Transverse colon (tissue), 4 donors: ENCODE results near the gene UTP25. TPM values are rescaled to one million over a fixed set of nuclear protein-coding genes. Genes with fewer than 3 reads are reported as not detected.

Source experiments
- DNase-seq: peaks from one replicate; pipeline ENCODE4 v3.0.0-alpha.2; 2019
- H3K27ac ChIP-seq, 4 donors: fragments of 200-600 bp; sonication (generic); 2 replicates each; pipeline ENCODE4 v1.5.1; 2016 to 2018; ENCODE audit warnings: inconsistent platforms in 4 of 4
- H3K27me3 ChIP-seq: fragments of 200-600 bp; sonication (generic); 2 replicates; pipeline ENCODE4 v1.5.1; 2017; ENCODE audit warnings: inconsistent platforms
- H3K36me3 ChIP-seq, 4 donors: fragments of 200-600 bp; sonication (generic); 2 replicates each; pipeline ENCODE4 v1.5.1; 2017 to 2019; ENCODE audit warnings: inconsistent platforms in 4 of 4
- H3K4me1 ChIP-seq, 4 donors: fragments of 200-600 bp; sonication (generic); 2 replicates each; pipeline ENCODE4 v1.5.1; 2017 to 2020; ENCODE audit warnings: inconsistent platforms in 4 of 4
- H3K4me3 ChIP-seq, 4 donors: fragments of 200-600 bp; sonication (generic); 1 replicate in 1 of 4; 2 replicates in 3 of 4; pipeline versions ENCODE4 v1.5.1 to v1.6.1; 2017 to 2019; ENCODE audit warnings: inconsistent platforms in 4 of 4
- H3K9me3 ChIP-seq, 2 donors: fragments of 200-600 bp; sonication (generic); 2 replicates each; pipeline ENCODE4 v1.5.1; 2017 to 2019; ENCODE audit warnings: inconsistent platforms in 2 of 2
- EP300 ChIP-seq: sonication (generic); formaldehyde crosslinking; IDR thresholded peaks from one replicate; pipeline ENCODE4 v1.6.1; 2017; ENCODE audit warnings: antibody characterized with exemption, low read depth
- POLR2A ChIP-seq: fragments of 450-650 bp; IDR thresholded peaks from one replicate; pipeline ENCODE4 v1.6.1; 2016; ENCODE audit warnings: antibody characterized with exemption, mild to moderate bottlenecking, moderate library complexity
- POLR2AphosphoS5 ChIP-seq, 3 donors: sonication (generic); formaldehyde crosslinking; IDR thresholded peaks; one replicate each; pipeline ENCODE4 v1.6.1; 2016; ENCODE audit warnings: antibody characterized with exemption in 3 of 3
- WGBS, 2 donors: methylation state at CpG; one replicate each; pipeline ENCODE4 v1.1.5; 2018; ENCODE audit warnings: low coverage in 1 of 2; 5-methylcytosine and 5-hydroxymethylcytosine counted together
- in situ Hi-C, 4 donors: fragments of 200-750 bp; cut with MboI; loops; one replicate each; pipeline versions ENCODE4 v1.15.0 to v1.15.1; 2017; ENCODE audit warnings: low sequenced_read_pairs in 3 of 4, low pct_ligation_motif_present in 1 of 4, low pct_unique_long_range_greater_than_20kb in 1 of 4
- intact Hi-C: fragments of 100-400 bp; cut with DNase I; formaldehyde crosslinking; loops from one replicate; pipeline ENCODE4 v1.15.1; 2023; ENCODE audit warnings: low total_unique reads
- total RNA-seq, 4 donors: library from RNA; depleted of rRNA; stranded (reverse); fragments of >200 nt; gene quantifications; one replicate each; pipeline ENCODE4 v1.1.0, GENCODE V29; 2016
- TF ChIP-seq, protein P1 (sequence below), 5 experiments: fragments of 200-600 bp in 3 of 5; fragments of 450-650 bp in 2 of 5; sonication (generic) in 3 of 5; IDR thresholded peaks; 1 replicate in 2 of 5; 2 replicates in 3 of 5; pipeline ENCODE4 v1.5.1; 2016 to 2017; ENCODE audit warnings: antibody characterized with exemption in 5 of 5, inconsistent platforms in 3 of 5, mild to moderate bottlenecking in 2 of 5, moderate library complexity in 1 of 5

UTP25 gene
- total RNA-seq, 4 donors from 2014 or later = 1.1 to 13.7 (median 6.1) TPM

DNA sequence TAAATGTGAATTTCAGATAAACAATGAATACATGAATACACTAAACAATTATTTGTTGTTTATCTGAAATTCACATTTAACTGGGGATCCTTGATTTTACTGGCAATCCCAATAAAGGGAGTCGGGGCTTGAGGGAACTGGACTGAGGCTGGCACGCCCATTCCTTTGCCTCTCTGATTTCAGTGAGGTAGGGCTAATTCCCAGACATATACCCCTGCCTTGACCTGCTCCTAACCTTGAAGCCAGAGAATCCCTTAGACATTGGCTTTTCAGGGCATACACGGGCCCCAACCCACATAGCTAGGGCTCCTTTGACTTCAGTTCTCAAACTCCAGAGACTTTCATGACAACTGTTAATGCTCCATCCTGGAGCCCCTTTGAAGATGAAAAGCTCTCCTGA lies 10.8 kb upstream of the UTP25 start:
- intact Hi-C loops = no loop called here
- peaks cover 7% of the 10 kb centered on the region for H3K27me3 ChIP-seq
- no peaks in the 10 kb centered on the region for H3K9me3 ChIP-seq
- no peaks in the 10 kb centered on the region for H3K36me3 ChIP-seq
- no peak for DNase-seq
- no peak overlapping the region for H3K27ac ChIP-seq
- no peaks in the 10 kb centered on the region for H3K4me1 ChIP-seq
- in situ Hi-C loops = no loop called here
- no peak overlapping the region for H3K4me3 ChIP-seq
- TF ChIP-seq EP300 = no peak
- no peak for TF ChIP-seq POLR2A
- TF ChIP-seq, protein P1, sequence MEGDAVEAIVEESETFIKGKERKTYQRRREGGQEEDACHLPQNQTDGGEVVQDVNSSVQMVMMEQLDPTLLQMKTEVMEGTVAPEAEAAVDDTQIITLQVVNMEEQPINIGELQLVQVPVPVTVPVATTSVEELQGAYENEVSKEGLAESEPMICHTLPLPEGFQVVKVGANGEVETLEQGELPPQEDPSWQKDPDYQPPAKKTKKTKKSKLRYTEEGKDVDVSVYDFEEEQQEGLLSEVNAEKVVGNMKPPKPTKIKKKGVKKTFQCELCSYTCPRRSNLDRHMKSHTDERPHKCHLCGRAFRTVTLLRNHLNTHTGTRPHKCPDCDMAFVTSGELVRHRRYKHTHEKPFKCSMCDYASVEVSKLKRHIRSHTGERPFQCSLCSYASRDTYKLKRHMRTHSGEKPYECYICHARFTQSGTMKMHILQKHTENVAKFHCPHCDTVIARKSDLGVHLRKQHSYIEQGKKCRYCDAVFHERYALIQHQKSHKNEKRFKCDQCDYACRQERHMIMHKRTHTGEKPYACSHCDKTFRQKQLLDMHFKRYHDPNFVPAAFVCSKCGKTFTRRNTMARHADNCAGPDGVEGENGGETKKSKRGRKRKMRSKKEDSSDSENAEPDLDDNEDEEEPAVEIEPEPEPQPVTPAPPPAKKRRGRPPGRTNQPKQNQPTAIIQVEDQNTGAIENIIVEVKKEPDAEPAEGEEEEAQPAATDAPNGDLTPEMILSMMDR (IDR thresholded peaks at IDR 0.05) = no peak
- TF ChIP-seq POLR2AphosphoS5 (IDR thresholded peaks at IDR 0.05) = no peak
- 83 to 100% methylated on average over 2 to 3 of the region's 3 CpGs for WGBS, 2 donors

DNA sequence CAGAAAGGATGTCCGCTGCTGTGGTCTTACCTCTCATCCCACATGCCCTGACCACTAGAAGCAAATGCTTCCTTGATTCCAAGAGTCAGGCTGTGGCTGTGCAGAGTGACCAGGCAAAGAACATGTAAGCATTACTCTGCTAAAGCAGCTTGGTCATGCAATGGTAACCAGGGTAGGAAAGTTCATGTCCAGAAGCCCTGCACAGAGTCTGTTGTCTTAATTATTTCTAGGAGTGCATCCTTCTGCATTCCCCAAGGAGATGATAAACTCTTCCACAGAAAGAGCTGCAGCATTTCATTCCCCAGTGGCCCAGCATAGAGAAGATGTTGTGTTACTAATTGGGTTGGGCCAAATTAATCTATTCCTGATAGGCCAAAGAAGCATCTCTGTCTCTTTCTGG lies 10.1 kb upstream of the UTP25 start:
- in situ Hi-C loops = no loop called here
- Histone ChIP-seq H3K36me3 (no peaks in the 10 kb centered on the region), H3K27me3 (peaks cover 7% of the 10 kb centered on the region), H3K4me3 (no peak overlapping the region), H3K9me3 (no peaks in the 10 kb centered on the region), H3K4me1 (no peaks in the 10 kb centered on the region), H3K27ac (no peak overlapping the region)
- no peak for DNase-seq
- TF ChIP-seq POLR2A (no peak), EP300 (no peak), POLR2AphosphoS5 (IDR thresholded peaks at IDR 0.05) (no peak)
- TF ChIP-seq, protein P1 (IDR thresholded peaks at IDR 0.05) = no peak
- whole genome bisulfite sequencing, 2 donors = 89% methylated on average over 1 of the region's 1 CpG; no CpG with 5 or more reads in 1 of the 2 donors
- intact Hi-C loops = no loop called here

DNA sequence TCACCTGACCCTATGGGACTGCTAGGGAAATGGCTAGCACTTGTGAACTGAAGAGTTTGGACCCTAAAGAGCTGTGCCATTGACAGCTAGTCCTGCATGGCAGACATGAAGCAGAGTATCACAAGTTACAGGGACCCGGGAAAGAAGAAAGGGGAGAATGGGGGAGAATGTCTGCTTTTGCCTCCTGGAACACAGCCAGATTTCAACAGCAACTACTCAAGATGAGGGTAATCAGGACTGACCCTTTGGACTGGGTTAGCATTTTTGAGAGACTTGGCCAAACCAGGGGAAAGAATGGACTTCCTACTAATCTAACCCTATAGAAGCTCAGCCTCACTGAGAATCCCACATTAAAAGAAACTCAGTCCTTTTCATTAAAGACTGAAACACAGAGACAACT lies 8.7 kb upstream of the UTP25 start:
- intact Hi-C loops (no loop called here), in situ Hi-C loops (no loop called here)
- H3K36me3 ChIP-seq = no peaks in the 10 kb centered on the region
- no peaks in the 10 kb centered on the region for H3K9me3 ChIP-seq
- H3K27ac ChIP-seq = no peak overlapping the region
- H3K27me3 ChIP-seq = peaks cover 7% of the 10 kb centered on the region
- H3K4me1 ChIP-seq = peaks cover 0 to 10% (median 2%) of the 10 kb centered on the region in 4 donors
- 40 to 69% methylated on average over 1 of the region's 1 CpG for WGBS, 2 donors
- no peak for TF ChIP-seq POLR2AphosphoS5 (IDR thresholded peaks at IDR 0.05)
- TF ChIP-seq EP300 = no peak
- TF ChIP-seq, protein P1 (IDR thresholded peaks at IDR 0.05) = no peak
- TF ChIP-seq POLR2A = no peak
- no peak for DNase-seq
- H3K4me3 ChIP-seq = no peak overlapping the region

DNA sequence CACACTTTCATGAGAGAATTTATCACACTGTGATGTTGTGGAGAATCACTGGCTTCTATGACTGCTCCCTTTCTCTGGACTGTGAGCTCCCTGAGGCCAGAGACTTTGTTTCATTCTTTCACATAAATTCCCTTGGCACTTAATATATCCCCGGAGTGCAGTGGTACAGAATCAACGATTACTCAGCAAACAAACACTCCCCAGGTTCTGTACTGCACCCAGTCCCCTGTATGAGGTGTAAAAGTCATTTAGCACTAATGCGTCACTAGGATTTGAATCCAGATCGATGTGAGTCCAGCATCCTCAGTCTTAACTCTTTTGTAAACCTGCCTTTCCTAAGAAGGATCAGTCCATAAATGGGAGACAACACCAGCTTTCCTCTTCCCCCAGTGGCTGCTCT lies 6.8 kb upstream of the UTP25 start:
- in situ Hi-C loops = no loop called here
- 20 to 55% methylated on average over 1 to 4 of the region's 4 CpGs for WGBS, 2 donors
- Histone ChIP-seq H3K9me3 (no peaks in the 10 kb centered on the region), H3K4me3 (no peak overlapping the region), H3K27me3 (peaks cover 7% of the 10 kb centered on the region), H3K27ac (no peak overlapping the region), H3K36me3 (no peaks in the 10 kb centered on the region), H3K4me1 (peaks cover 0 to 10% (median 2%) of the 10 kb centered on the region in 4 donors)
- DNase-seq = no peak
- intact Hi-C loops = no loop called here
- TF ChIP-seq, protein P1 (IDR thresholded peaks at IDR 0.05) = no peak
